Stomach (tissue), 4 donors: ENCODE results near the gene USP40.

Experiments
- EP300 ChIP-seq: sonication (generic); formaldehyde crosslinking; IDR thresholded peaks from one replicate; pipeline ENCODE4 v1.6.1; 2017; ENCODE audit warnings: antibody characterized with exemption
- POLR2A ChIP-seq, 4 donors: fragments of 450-650 bp; IDR thresholded peaks; one replicate each; pipeline ENCODE4 v1.6.1; 2016; ENCODE audit warnings: antibody characterized with exemption in 4 of 4, control low read depth in 2 of 4, mild to moderate bottlenecking in 1 of 4, moderate library complexity in 1 of 4
- POLR2AphosphoS5 ChIP-seq, 3 donors: sonication (generic); formaldehyde crosslinking; IDR thresholded peaks; one replicate each; pipeline ENCODE4 v1.6.1; 2016; ENCODE audit warnings: antibody characterized with exemption in 3 of 3
- TF ChIP-seq, protein P1 (sequence below), 7 experiments: fragments of 450-650 bp in 4 of 7; fragments of 200-600 bp in 3 of 7; sonication (generic) in 3 of 7; IDR thresholded peaks; one replicate each; pipeline ENCODE4 v1.5.1; 2016 to 2019; ENCODE audit warnings: antibody characterized with exemption in 7 of 7, control low read depth in 2 of 7, mild to moderate bottlenecking in 1 of 7

DNA sequence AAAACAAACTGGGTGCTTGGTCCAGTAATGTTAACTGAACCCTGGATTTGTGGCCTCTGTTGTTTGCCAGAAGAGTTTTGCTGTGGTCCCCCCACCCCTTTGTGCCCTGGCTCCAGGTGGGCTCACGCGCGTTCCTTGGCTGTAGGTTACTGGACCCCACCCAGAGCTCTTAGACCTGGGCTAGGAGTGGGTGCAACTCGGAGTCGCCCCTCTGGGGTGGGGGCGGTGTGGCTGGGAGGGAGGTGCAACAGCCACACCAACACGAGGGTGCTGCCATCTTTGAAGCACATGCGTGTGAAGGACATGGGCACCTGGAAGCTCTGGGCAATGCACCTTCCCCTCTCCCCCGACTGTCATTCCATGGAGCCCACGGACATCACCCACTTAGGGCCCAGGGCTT is 92.7 kb downstream of the USP40 start:
- TF ChIP-seq, protein P1, sequence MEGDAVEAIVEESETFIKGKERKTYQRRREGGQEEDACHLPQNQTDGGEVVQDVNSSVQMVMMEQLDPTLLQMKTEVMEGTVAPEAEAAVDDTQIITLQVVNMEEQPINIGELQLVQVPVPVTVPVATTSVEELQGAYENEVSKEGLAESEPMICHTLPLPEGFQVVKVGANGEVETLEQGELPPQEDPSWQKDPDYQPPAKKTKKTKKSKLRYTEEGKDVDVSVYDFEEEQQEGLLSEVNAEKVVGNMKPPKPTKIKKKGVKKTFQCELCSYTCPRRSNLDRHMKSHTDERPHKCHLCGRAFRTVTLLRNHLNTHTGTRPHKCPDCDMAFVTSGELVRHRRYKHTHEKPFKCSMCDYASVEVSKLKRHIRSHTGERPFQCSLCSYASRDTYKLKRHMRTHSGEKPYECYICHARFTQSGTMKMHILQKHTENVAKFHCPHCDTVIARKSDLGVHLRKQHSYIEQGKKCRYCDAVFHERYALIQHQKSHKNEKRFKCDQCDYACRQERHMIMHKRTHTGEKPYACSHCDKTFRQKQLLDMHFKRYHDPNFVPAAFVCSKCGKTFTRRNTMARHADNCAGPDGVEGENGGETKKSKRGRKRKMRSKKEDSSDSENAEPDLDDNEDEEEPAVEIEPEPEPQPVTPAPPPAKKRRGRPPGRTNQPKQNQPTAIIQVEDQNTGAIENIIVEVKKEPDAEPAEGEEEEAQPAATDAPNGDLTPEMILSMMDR (IDR thresholded peaks at IDR 0.05), result no peak
- TF ChIP-seq POLR2AphosphoS5 (IDR thresholded peaks at IDR 0.05), result no peak
- no peak for TF ChIP-seq EP300
- no peak for TF ChIP-seq POLR2A (IDR thresholded peaks at IDR 0.05)
